H9 (cell line): Measurements from ENCODE around the gene DTNBP1. TPM values are rescaled to one million over a fixed set of nuclear protein-coding genes. Genes with fewer than 3 reads are reported as not detected.

Experiments used
- DNase-seq: peaks from one replicate; pipeline ENCODE4 v3.0.0-alpha.2; 2017
- H2AFZ ChIP-seq: one replicate; pipeline ENCODE4 v1.6.1; 2013; ENCODE audit warnings: mild to moderate bottlenecking, low read length, control low read depth, moderate library complexity
- H2AK5ac ChIP-seq: 2 replicates; pipeline ENCODE4 v1.6.1; 2013; ENCODE audit warnings: low read length, control low read depth, mixed read lengths; ENCODE audit not compliant: insufficient read length
- H2BK120ac ChIP-seq: one replicate; pipeline ENCODE4 v1.6.1; 2013; ENCODE audit warnings: low read depth, mild to moderate bottlenecking, low read length, control low read depth, inconsistent platforms; ENCODE audit not compliant: poor library complexity, severe bottlenecking
- H2BK12ac ChIP-seq: 2 replicates; pipeline ENCODE4 v1.6.1; 2013; ENCODE audit warnings: low read length, control low read depth, mixed read lengths, low read depth; ENCODE audit not compliant: insufficient read length
- H2BK15ac ChIP-seq: 2 replicates; pipeline ENCODE4 v1.6.1; 2013; ENCODE audit warnings: low read depth, low read length, control low read depth
- H2BK20ac ChIP-seq: one replicate; pipeline ENCODE4 v1.6.1; 2013; ENCODE audit warnings: low read depth, mild to moderate bottlenecking, low read length, control low read depth, inconsistent platforms; ENCODE audit not compliant: poor library complexity, severe bottlenecking
- H2BK5ac ChIP-seq: 2 replicates; pipeline ENCODE4 v1.6.1; 2013; ENCODE audit warnings: low read length, control low read depth, mixed read lengths; ENCODE audit not compliant: insufficient read length
- H3K14ac ChIP-seq: 2 replicates; pipeline ENCODE4 v1.6.1; 2013; ENCODE audit warnings: low read length, control low read depth; ENCODE audit not compliant: insufficient read depth
- H3K18ac ChIP-seq: 2 replicates; pipeline ENCODE4 v1.6.1; 2013; ENCODE audit warnings: low read depth, mild to moderate bottlenecking, mixed read lengths, low read length, control low read depth; ENCODE audit not compliant: insufficient read length
- H3K23ac ChIP-seq: 2 replicates; pipeline ENCODE4 v1.6.1; 2013; ENCODE audit warnings: low read length, control low read depth, mixed read lengths, low read depth; ENCODE audit not compliant: insufficient read length
- H3K23me2 ChIP-seq: 2 replicates; pipeline ENCODE4 v1.6.1; 2013; ENCODE audit warnings: low read depth, mild to moderate bottlenecking, mixed read lengths, low read length, control low read depth; ENCODE audit not compliant: insufficient read length, poor library complexity, severe bottlenecking
- H3K27ac ChIP-seq: 2 replicates; pipeline ENCODE4 v1.5.1; 2013; ENCODE audit warnings: low read length, control low read depth, mixed read lengths, low read depth; ENCODE audit not compliant: insufficient read length
- H3K27me3 ChIP-seq: 2 replicates; pipeline ENCODE4 v1.6.1; 2013; ENCODE audit warnings: low read length, control low read depth, inconsistent platforms; ENCODE audit not compliant: insufficient read depth
- H3K4ac ChIP-seq: 2 replicates; pipeline ENCODE4 v1.6.1; 2013; ENCODE audit warnings: low read depth, mild to moderate bottlenecking, control low read depth, inconsistent platforms, low read length, moderate library complexity
- H3K4me1 ChIP-seq: 2 replicates; pipeline ENCODE4 v1.6.1; 2013; ENCODE audit warnings: low read length, control low read depth, inconsistent platforms; ENCODE audit not compliant: insufficient read depth
- H3K4me2 ChIP-seq: 2 replicates; pipeline ENCODE4 v1.6.1; 2013; ENCODE audit warnings: low read length, control low read depth, mixed read lengths; ENCODE audit not compliant: insufficient read length, insufficient read depth
- H3K56ac ChIP-seq: 2 replicates; pipeline ENCODE4 v1.6.1; 2013; ENCODE audit warnings: low read depth, mild to moderate bottlenecking, mixed read lengths, low read length, control low read depth; ENCODE audit not compliant: insufficient read length
- H3K79me1 ChIP-seq: 2 replicates; pipeline ENCODE4 v1.6.1; 2013; ENCODE audit warnings: low read depth, mild to moderate bottlenecking, moderate library complexity, low read length, control low read depth, inconsistent platforms; ENCODE audit not compliant: insufficient read depth, poor library complexity, severe bottlenecking
- H3K79me2 ChIP-seq: 2 replicates; pipeline ENCODE4 v1.6.1; 2013; ENCODE audit warnings: low read length, control low read depth, inconsistent platforms; ENCODE audit not compliant: insufficient read depth
- H3K9ac ChIP-seq: 2 replicates; pipeline ENCODE4 v1.6.1; 2013; ENCODE audit warnings: low read length, control low read depth, mixed read lengths; ENCODE audit not compliant: insufficient read length; ENCODE audit errors: extremely low read depth
- H3K9me3 ChIP-seq: one replicate; pipeline ENCODE4 v1.6.1; 2013; ENCODE audit warnings: low read depth, low read length, inconsistent platforms; ENCODE audit not compliant: control insufficient read depth
- H3T11ph ChIP-seq: one replicate; pipeline ENCODE4 v1.6.1; 2013; ENCODE audit warnings: mild to moderate bottlenecking, low read length, control low read depth, inconsistent platforms
- H4K20me1 ChIP-seq: one replicate; pipeline ENCODE4 v1.6.1; 2013; ENCODE audit not compliant: control insufficient read depth, insufficient read length, insufficient read depth
- H4K5ac ChIP-seq: 2 replicates; pipeline ENCODE4 v1.6.1; 2013; ENCODE audit warnings: low read depth, mild to moderate bottlenecking, mixed read lengths, low read length, control low read depth; ENCODE audit not compliant: insufficient read length
- H4K8ac ChIP-seq: replicated peaks from 2 replicates; pipeline ENCODE4 v1.6.1; 2013; ENCODE audit warnings: low read length, control low read depth, mixed read lengths, low read depth; ENCODE audit not compliant: insufficient read length
- H4K91ac ChIP-seq: 2 replicates; pipeline ENCODE4 v1.6.1; 2013; ENCODE audit warnings: low read depth, mild to moderate bottlenecking, moderate library complexity, mixed read lengths, low read length, control low read depth; ENCODE audit not compliant: insufficient read length
- H3K27ac Mint-ChIP-seq, 3 experiments: 2 replicates in 2 of 3; 3 replicates in 1 of 3; pipeline ENCODE4 v1.8.0; 2020 to 2021; ENCODE audit warnings: mixed read lengths in 3 of 3, mild to moderate bottlenecking in 1 of 3, moderate library complexity in 1 of 3
- H3K27me3 Mint-ChIP-seq: 2 replicates; pipeline ENCODE4 v1.8.0; 2021; ENCODE audit warnings: low read depth, mild to moderate bottlenecking, moderate library complexity, mixed read lengths
- H3K36me3 Mint-ChIP-seq, 3 experiments: 2 replicates in 2 of 3; 3 replicates in 1 of 3; pipeline ENCODE4 v1.8.0; 2020 to 2021; ENCODE audit warnings: low read depth in 3 of 3, mixed read lengths in 3 of 3; ENCODE audit not compliant: insufficient read depth in 1 of 3
- H3K4me1 Mint-ChIP-seq, 2 experiments: 2 replicates each; pipeline ENCODE4 v1.8.0; 2020; ENCODE audit warnings: mixed read lengths in 2 of 2
- H3K4me3 Mint-ChIP-seq, 2 experiments: 2 replicates in 1 of 2; 3 replicates in 1 of 2; pipeline ENCODE4 v1.8.0; 2020 to 2021; ENCODE audit warnings: mild to moderate bottlenecking in 2 of 2, mixed read lengths in 2 of 2, moderate library complexity in 1 of 2
- H3K9me3 Mint-ChIP-seq, 2 experiments: 2 replicates in 1 of 2; 3 replicates in 1 of 2; pipeline ENCODE4 v1.8.0; 2020; ENCODE audit warnings: mild to moderate bottlenecking in 2 of 2, mixed read lengths in 2 of 2, moderate library complexity in 1 of 2
- CTCF ChIP-seq: fragments of 200-600 bp; sonication (generic); conservative IDR thresholded peaks from 3 replicates; pipeline ENCODE4 v1.8.0; 2021; ENCODE audit warnings: antibody characterized with exemption, mild to moderate bottlenecking
- WGBS: extraction: QIAGEN DNeasy Blood & Tissue Kit; methylation state at CpG from one replicate; pipeline ENCODE4 v1.1.7; 2013; ENCODE audit warnings: missing lambda C conversion rate, low lambda C conversion rate, mixed read lengths; ENCODE audit not compliant: insufficient read length; ENCODE audit errors: extremely low coverage; 5-methylcytosine and 5-hydroxymethylcytosine counted together
- total RNA-seq: library from RNA; stranded (reverse); gene quantifications from 2 replicates; pipeline ENCODE4 v1.2.1, GENCODE V29; 2021

DTNBP1 gene
- total RNA-seq, 1 experiment from 2014 or later, result 12.9 TPM

- TF ChIP-seq CTCF, result no peak
- Histone ChIP-seq H3K4me1 (peaks cover 5% of the 10 kb centered on the region), H4K5ac (no peak overlapping the region), H3K23ac (no peak overlapping the region), H3K4ac (no peak overlapping the region), H3K56ac (no peak overlapping the region), H4K8ac (no peak overlapping the region), H2AFZ (no peak overlapping the region), H3K4me2 (no peak overlapping the region), H4K20me1 (no peaks in the 10 kb centered on the region), H2BK20ac (no peak overlapping the region), H2AK5ac (no peak overlapping the region), H3K27ac (no peak overlapping the region), H3T11ph (no peak overlapping the region), H3K18ac (no peak overlapping the region), H2BK12ac (no peak overlapping the region), H3K9ac (no peak overlapping the region), H2BK120ac (no peak overlapping the region), H2BK15ac (no peak overlapping the region), H3K27me3 (no peaks in the 10 kb centered on the region), H3K23me2 (no peaks in the 10 kb centered on the region), H4K91ac (no peak overlapping the region), H3K79me1 (peaks cover 6% of the 10 kb centered on the region), H3K14ac (no peak overlapping the region), H3K79me2 (peaks cover 52% of the 10 kb centered on the region; the same call in 1 of the 2 replicates), H2BK5ac (no peak overlapping the region), H3K9me3 (no peaks in the 10 kb centered on the region)
- DNase-seq, result no peak
- Mint-ChIP-seq H3K4me1 (peaks cover 31 to 38% of the 10 kb centered on the region in 2 experiments), H3K27me3 (no peaks in the 10 kb centered on the region), H3K27ac (no peak overlapping the region; a peak in 1 of 7 replicates), H3K4me3 (no peak overlapping the region), H3K36me3 (peaks cover 23 to 52% (median 26%) of the 10 kb centered on the region in 3 experiments; a peak in 6 of 7 replicates), H3K9me3 (no peaks in the 10 kb centered on the region)
- no CpG with 5 or more reads among the region's 7 CpGs for WGBS
Measured at GRCh38 chr6:15473174-15473573, 189.7 kb downstream of the DTNBP1 start.
